ENCODE measurements around the gene CYP1A2.

GRCh38 chr15:74789741-74790079, 41.1 kb downstream of the CYP1A2 start:
- TF ChIP-seq, protein P1, sequence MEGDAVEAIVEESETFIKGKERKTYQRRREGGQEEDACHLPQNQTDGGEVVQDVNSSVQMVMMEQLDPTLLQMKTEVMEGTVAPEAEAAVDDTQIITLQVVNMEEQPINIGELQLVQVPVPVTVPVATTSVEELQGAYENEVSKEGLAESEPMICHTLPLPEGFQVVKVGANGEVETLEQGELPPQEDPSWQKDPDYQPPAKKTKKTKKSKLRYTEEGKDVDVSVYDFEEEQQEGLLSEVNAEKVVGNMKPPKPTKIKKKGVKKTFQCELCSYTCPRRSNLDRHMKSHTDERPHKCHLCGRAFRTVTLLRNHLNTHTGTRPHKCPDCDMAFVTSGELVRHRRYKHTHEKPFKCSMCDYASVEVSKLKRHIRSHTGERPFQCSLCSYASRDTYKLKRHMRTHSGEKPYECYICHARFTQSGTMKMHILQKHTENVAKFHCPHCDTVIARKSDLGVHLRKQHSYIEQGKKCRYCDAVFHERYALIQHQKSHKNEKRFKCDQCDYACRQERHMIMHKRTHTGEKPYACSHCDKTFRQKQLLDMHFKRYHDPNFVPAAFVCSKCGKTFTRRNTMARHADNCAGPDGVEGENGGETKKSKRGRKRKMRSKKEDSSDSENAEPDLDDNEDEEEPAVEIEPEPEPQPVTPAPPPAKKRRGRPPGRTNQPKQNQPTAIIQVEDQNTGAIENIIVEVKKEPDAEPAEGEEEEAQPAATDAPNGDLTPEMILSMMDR (conservative IDR thresholded peaks at IDR 0.05; ENCODE audit: low read depth, low read length), result no peak
- TF ChIP-seq EZH2phosphoT487 (IDR thresholded peaks at IDR 0.05; ENCODE audit: borderline replicate concordance, low read length), result no peak
- TF ChIP-seq EZH2 (IDR thresholded peaks at IDR 0.05; ENCODE audit: low read length, unreplicated experiment), result no peak
